K562 (cell line): Measurements from ENCODE around the gene CDK1. TPM values are rescaled to one million over a fixed set of nuclear protein-coding genes. Genes with fewer than 3 reads are reported as not detected.

Experiments used
- ATAC-seq: fragments of 200-7000 bp; cut with Tn5 transposase; 3 replicates; pipeline ENCODE4 v1.9.1; 2020; ENCODE audit warnings: moderate library complexity
- BruUV-seq: library from RNA; stranded (reverse); fragments of 400-500 nt; replicated peaks from 2 replicates; lab custom pipeline; 2021; lab: Mats Ljungman, UMichigan
- CTCF ChIA-PET: fragments of 300-600 bp; formaldehyde crosslinking; extraction: SDS; loops from one replicate; lab custom pipeline; 2021; ENCODE audit warnings: low intra/inter-chr PET ratio; lab: Yijun Ruan, JAX
- POLR2A ChIA-PET: fragments of 300-600, 350-650 bp; sonication (Branson Sonifier 250); formaldehyde crosslinking; extraction: SDS; loops from one replicate; lab custom pipeline; 2021; ENCODE audit warnings: antibody characterized with exemption, inconsistent platforms; lab: Yijun Ruan, JAX
- DNase-seq, 4 experiments: peaks; one replicate each; pipeline versions ENCODE4 v3.0.0 to v3.0.0-alpha.2; 2011 to 2018; ENCODE audit warnings: low spot score in 3 of 4, mixed read lengths in 3 of 4; ENCODE audit errors: extremely low read depth in 1 of 4
- FAIRE-seq: peaks from 2 replicates; lab custom pipeline; 2011; peaks lifted over from hg19 to GRCh38; lab: Jason Lieb, UNC
- H2AFZ ChIP-seq: 2 replicates; pipeline ENCODE4 v1.6.0; 2011; ENCODE audit warnings: low read depth, low read length, control low read depth, inconsistent platforms
- H3K27ac ChIP-seq: fragments of 200-600 bp; 3 replicates; pipeline ENCODE4 v1.8.0; 2011; ENCODE audit warnings: low read depth, mild to moderate bottlenecking, control low read depth, inconsistent platforms, low read length, moderate library complexity, mixed read lengths; ENCODE audit errors: extremely low read depth
- H3K27me3 ChIP-seq, 2 experiments: fragments of 300-600 bp in 1 of 2; 2 replicates in 1 of 2; 3 replicates in 1 of 2; pipeline versions ENCODE4 v1.6.0 to v1.8.0; 2011; ENCODE audit warnings: inconsistent platforms in 2 of 2, low read length in 2 of 2, mild to moderate bottlenecking in 1 of 2, mixed read lengths in 1 of 2, moderate library complexity in 1 of 2; ENCODE audit not compliant: control insufficient read depth in 2 of 2, insufficient read depth in 2 of 2
- H3K36me3 ChIP-seq: fragments of 300-600 bp; 3 replicates; pipeline ENCODE4 v1.8.0; 2011; ENCODE audit warnings: mild to moderate bottlenecking, low read length, inconsistent platforms; ENCODE audit not compliant: control insufficient read depth, insufficient read depth
- H3K4me1 ChIP-seq, 2 experiments: fragments of 200-600 bp in 1 of 2; replicated peaks in 1 of 2; 2 replicates in 1 of 2; 3 replicates in 1 of 2; pipeline versions ENCODE4 v1.5.1 to v1.8.0; 2011; ENCODE audit warnings: inconsistent platforms in 2 of 2, low read length in 2 of 2, mild to moderate bottlenecking in 1 of 2, mixed read lengths in 1 of 2, moderate library complexity in 1 of 2; ENCODE audit not compliant: control insufficient read depth in 2 of 2, insufficient read depth in 2 of 2
- H3K4me2 ChIP-seq: 2 replicates; pipeline ENCODE4 v1.6.1; 2011; ENCODE audit warnings: low read length, control low read depth, inconsistent platforms, mixed read lengths; ENCODE audit not compliant: insufficient read depth
- H3K4me3 ChIP-seq: fragments of 200-600 bp; sonication (generic), shearing (Covaris generic); 2 replicates; pipeline ENCODE4 v1.5.1; 2016; ENCODE audit warnings: control low read depth, inconsistent platforms
- H3K79me2 ChIP-seq: fragments of 200-600 bp; 3 replicates; pipeline ENCODE4 v1.8.0; 2011; ENCODE audit warnings: low read length, inconsistent platforms; ENCODE audit not compliant: control insufficient read depth, insufficient read depth
- H3K9ac ChIP-seq, 2 experiments: 2 replicates each; pipeline versions ENCODE4 v1.6.0 to v1.6.1; 2011; ENCODE audit warnings: low read depth in 2 of 2, low read length in 2 of 2, control low read depth in 1 of 2, inconsistent platforms in 1 of 2, mild to moderate bottlenecking in 1 of 2, mixed read lengths in 1 of 2; ENCODE audit not compliant: insufficient read depth in 1 of 2
- H3K9me1 ChIP-seq: one replicate; pipeline ENCODE4 v1.6.0; 2011; ENCODE audit warnings: inconsistent platforms, mild to moderate bottlenecking, low read length, moderate library complexity; ENCODE audit not compliant: control insufficient read depth, insufficient read depth
- H3K9me3 ChIP-seq: replicated peaks from 2 replicates; pipeline ENCODE4 v1.5.1; 2011; ENCODE audit warnings: low read depth, low read length, inconsistent platforms; ENCODE audit not compliant: control insufficient read depth, insufficient read depth
- H4K20me1 ChIP-seq: replicated peaks from 2 replicates; pipeline ENCODE4 v1.6.1; 2011; ENCODE audit warnings: low read length, inconsistent platforms, mixed read lengths; ENCODE audit not compliant: control insufficient read depth, insufficient read depth
- BACH1 ChIP-seq: fragments of 200-800 bp; sonication (Bioruptor generic); IDR thresholded peaks from 2 replicates; pipeline ENCODE4 v1.6.1; 2016; ENCODE audit warnings: missing genetic modification characterization, missing compliant biosample characterization
- CTCF ChIP-seq, 3 experiments: IDR thresholded peaks in 2 of 3; conservative IDR thresholded peaks in 1 of 3; 2 replicates each; pipeline ENCODE4 v1.5.1; 2011 to 2012; ENCODE audit warnings: low read length in 3 of 3, mild to moderate bottlenecking in 3 of 3, control low read depth in 2 of 3, improper control_type of control experiment in 1 of 3, inconsistent platforms in 1 of 3, low read depth in 1 of 3, mixed read lengths in 1 of 3, moderate library complexity in 1 of 3; ENCODE audit not compliant: insufficient read depth in 2 of 3
- DIDO1 ChIP-seq: fragments of 450-650 bp; IDR thresholded peaks from 2 replicates; pipeline ENCODE4 v1.6.1; 2016; ENCODE audit warnings: low read depth, missing biosample characterization, missing genetic modification characterization
- ETV5 ChIP-seq: sonication (generic); formaldehyde crosslinking; IDR thresholded peaks from 2 replicates; pipeline ENCODE4 v1.4.0; 2020; ENCODE audit warnings: low read depth, mild to moderate bottlenecking, missing genetic modification reagents
- HMGN3 ChIP-seq: IDR thresholded peaks from 2 replicates; pipeline ENCODE4 v1.6.1; 2011; ENCODE audit warnings: borderline replicate concordance, low read depth, mild to moderate bottlenecking, mixed read lengths, low read length; ENCODE audit not compliant: insufficient read length; ENCODE audit errors: extremely low read depth
- ILK ChIP-seq: fragments of 450-650 bp; IDR thresholded peaks from 2 replicates; pipeline ENCODE4 v1.6.1; 2016; ENCODE audit warnings: missing genetic modification characterization, low read depth, mild to moderate bottlenecking, missing compliant biosample characterization, moderate library complexity, borderline replicate concordance
- MAFF ChIP-seq: IDR thresholded peaks from 2 replicates; pipeline ENCODE4 v1.6.1; 2012; ENCODE audit warnings: low read length, improper control_type of control experiment
- OTX1 ChIP-seq: fragments of 450-650 bp; formaldehyde crosslinking; IDR thresholded peaks from 2 replicates; pipeline ENCODE4 v1.4.0; 2022; ENCODE audit warnings: mild to moderate bottlenecking
- SNRNP70 ChIP-seq: fragments of 200-400 bp; formaldehyde crosslinking; optimal IDR thresholded peaks from 2 replicates; pipeline ENCODE3; 2017; ENCODE audit warnings: low read depth, low read length
- SRSF9 ChIP-seq: fragments of 200-400 bp; formaldehyde crosslinking; IDR thresholded peaks from 2 replicates; pipeline ENCODE4 v1.6.1; 2017; ENCODE audit warnings: low read depth, low read length, borderline replicate concordance
- TCF15 ChIP-seq: fragments of 250-450 bp; sonication (Bioruptor Pico); IDR thresholded peaks from 2 replicates; pipeline ENCODE4 v1.8.0; 2022; ENCODE audit warnings: moderate library complexity, mild to moderate bottlenecking, inconsistent platforms
- ZBTB43 ChIP-seq: sonication (generic); formaldehyde crosslinking; IDR thresholded peaks from 2 replicates; pipeline ENCODE4 v1.8.0; 2023; ENCODE audit warnings: mild to moderate bottlenecking, missing genetic modification reagents
- ZKSCAN3 ChIP-seq: fragments of 250-450 bp; sonication (Bioruptor Pico); IDR thresholded peaks from 2 replicates; pipeline ENCODE4 v1.4.0; 2020
- ZNF12 ChIP-seq: sonication (generic); formaldehyde crosslinking; IDR thresholded peaks from 2 replicates; pipeline ENCODE4 v1.4.0; 2020; ENCODE audit warnings: mild to moderate bottlenecking, missing genetic modification reagents
- ZNF124 ChIP-seq: sonication (generic); formaldehyde crosslinking; IDR thresholded peaks from 2 replicates; pipeline ENCODE4 v1.8.1; 2022; ENCODE audit warnings: missing genetic modification reagents
- ZNF324 ChIP-seq: fragments of 250-450 bp; sonication (Bioruptor Pico); IDR thresholded peaks from 2 replicates; pipeline ENCODE4 v1.4.0; 2020; ENCODE audit warnings: mild to moderate bottlenecking
- ZNF445 ChIP-seq: fragments of 250-450 bp; sonication (Bioruptor Pico); IDR thresholded peaks from 2 replicates; pipeline ENCODE4 v1.4.0; 2020; ENCODE audit warnings: low read depth, mild to moderate bottlenecking, moderate library complexity
- ZNF589 ChIP-seq: fragments of 200-800 bp; sonication (Bioruptor generic); IDR thresholded peaks from 2 replicates; pipeline ENCODE4 v1.6.1; 2016; ENCODE audit warnings: low read depth, missing genetic modification characterization, missing compliant biosample characterization
- WGBS: fragments of 100-300 bp; shearing (Covaris generic); methylation state at CpG from one replicate; pipeline ENCODE4 v1.1.6; 2016; ENCODE audit warnings: low coverage, mixed read lengths; ENCODE audit not compliant: insufficient coverage; ENCODE audit errors: missing lambda C conversion rate; 5-methylcytosine and 5-hydroxymethylcytosine counted together
- in situ Hi-C: fragments of 300-500 bp; cut with MboI; formaldehyde crosslinking; loops from 4 replicates; pipeline ENCODE4 v1.15.0; 2018; ENCODE audit warnings: inconsistent platforms, mixed read lengths
- intact Hi-C: fragments of 100-400 bp; cut with micrococcal nuclease; formaldehyde crosslinking; loops from 2 replicates; pipeline ENCODE4 v1.14.2; 2022
- polyA plus RNA-seq, 8 experiments: library from polyadenylated mRNA; depleted of rRNA in 4 of 8; stranded (reverse) in 5 of 8; unstranded in 3 of 8; fragments of >200 nt; fragmentation: Nextera tagmentation in 2 of 8; fragmentation: Illumina TruSeq in 1 of 8; extraction: Ambion mirVana in 2 of 8; extraction: Trizol in 1 of 8; gene quantifications; 2 replicates each; pipeline versions ENCODE4 v1.2.1 to v1.2.3, GENCODE V29; 2011 to 2014; ENCODE audit warnings: inconsistent platforms in 1 of 8, missing spikeins in 1 of 8
- total RNA-seq, 7 experiments: library from RNA; depleted of rRNA in 6 of 7; stranded (reverse); fragments of >200 nt in 6 of 7; fragmentation: Illumina TruSeq in 2 of 7; extraction: Trizol in 2 of 7; gene quantifications; 2 replicates each; pipeline versions ENCODE4 v1.2.1 to v1.2.3, GENCODE V29; 2011 to 2021; ENCODE audit warnings: low replicate concordance in 1 of 7
- TF ChIP-seq, protein P1 (sequence below): sonication (generic); formaldehyde crosslinking; IDR thresholded peaks from 2 replicates; pipeline ENCODE4 v1.8.1; 2023; ENCODE audit warnings: mild to moderate bottlenecking, missing genetic modification reagents

Gene CDK1
- total and polyA plus RNA-seq, 9 of the 15 experiments (the other 6 are each of a cell fraction or from before 2014, with no cell fraction given), result 156 to 685 (median 236) TPM

- ATAC-seq (no peak; the same call in 2 of the 3 replicates), DNase-seq (no peak), FAIRE-seq (no peak)
- no peak overlapping the region for H3K4me2 ChIP-seq
- intact Hi-C loops (no loop called here), in situ Hi-C loops (no loop called here)
- no peaks in the 10 kb centered on the region for H3K79me2 ChIP-seq
- no peak overlapping the region for H3K9ac ChIP-seq
- H3K27ac ChIP-seq, result no peak overlapping the region
- CTCF ChIA-PET, result no interaction called here
- no peak overlapping the region for H3K4me3 ChIP-seq
- no peaks in the 10 kb centered on the region for H3K4me1 ChIP-seq
- H3K9me1 ChIP-seq, result no peaks in the 10 kb centered on the region
- no peaks in the 10 kb centered on the region for H4K20me1 ChIP-seq
- BruUV-seq, result no TSS peak
- 0% methylated on average over 1 of the region's 1 CpG for WGBS
- H3K27me3 ChIP-seq, result peaks cover 12 to 13% of the 10 kb centered on the region in 2 experiments
- H2AFZ ChIP-seq, result no peak overlapping the region
- H3K9me3 ChIP-seq, result no peaks in the 10 kb centered on the region
- no peaks in the 10 kb centered on the region for H3K36me3 ChIP-seq
- POLR2A ChIA-PET, result interaction anchor here (1.7 kb wide), 1 partner anchor 16 kb away, joined by 4 read pairs; the partner anchor contains the start of gene CDK1
- TF ChIP-seq ZNF445 (CRISPR knock-in tag) (no peak), ZNF589 (CRISPR knock-in tag) (no peak), CTCF (IDR thresholded peaks at IDR 0.05 in 2 of 3, conservative IDR thresholded peaks at IDR 0.05 in 1 of 3; ENCODE audit: insufficient read depth in 2 of 3, low read depth in 1 of 3, low read length in 3 of 3) (no peak), TCF15 (CRISPR knock-in tag) (no peak), BACH1 (tag) (no peak), HMGN3 (no peak), ILK (tag) (no peak), OTX1 (CRISPR knock-in tag) (no peak), SNRNP70 (no peak), SRSF9 (no peak), ZNF324 (CRISPR knock-in tag) (no peak), ZNF12 (CRISPR knock-in tag) (no peak), ZBTB43 (CRISPR knock-in tag) (no peak), ZNF124 (CRISPR knock-in tag) (no peak), ETV5 (CRISPR knock-in tag) (no peak), DIDO1 (tag) (no peak), MAFF (no peak), ZKSCAN3 (CRISPR knock-in tag) (no peak)
- TF ChIP-seq, protein P1, sequence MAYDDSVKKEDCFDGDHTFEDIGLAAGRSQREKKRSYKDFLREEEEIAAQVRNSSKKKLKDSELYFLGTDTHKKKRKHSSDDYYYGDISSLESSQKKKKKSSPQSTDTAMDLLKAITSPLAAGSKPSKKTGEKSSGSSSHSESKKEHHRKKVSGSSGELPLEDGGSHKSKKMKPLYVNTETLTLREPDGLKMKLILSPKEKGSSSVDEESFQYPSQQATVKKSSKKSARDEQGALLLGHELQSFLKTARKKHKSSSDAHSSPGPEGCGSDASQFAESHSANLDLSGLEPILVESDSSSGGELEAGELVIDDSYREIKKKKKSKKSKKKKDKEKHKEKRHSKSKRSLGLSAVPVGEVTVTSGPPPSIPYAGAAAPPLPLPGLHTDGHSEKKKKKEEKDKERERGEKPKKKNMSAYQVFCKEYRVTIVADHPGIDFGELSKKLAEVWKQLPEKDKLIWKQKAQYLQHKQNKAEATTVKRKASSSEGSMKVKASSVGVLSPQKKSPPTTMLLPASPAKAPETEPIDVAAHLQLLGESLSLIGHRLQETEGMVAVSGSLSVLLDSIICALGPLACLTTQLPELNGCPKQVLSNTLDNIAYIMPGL, result no peak
Observed at GRCh38 chr10:60762554-60762953, 15.7 kb upstream of the CDK1 start.
